DMS53 (cell line): ENCODE measurements around the gene SPRR2A.
A peak's percentile ranks its signal among the peaks of the same experiment; 100 is the strongest.
"Not testable (repeated sequence)": the region's sequence is repeated elsewhere in the genome, so short reads cannot be mapped to it uniquely, and the experiment has no call there.

Experiments used
- DNase-seq: peaks from one replicate; lab custom pipeline; 2025; lab: John Stamatoyannopoulos, UW

The SPRR2A gene

GRCh38 chr1:153024413-153024812 lies 32.9 kb downstream of the SPRR2A start:
- DNase-seq: no peak

GRCh38 chr1:153023109-153023508 lies 34.2 kb downstream of the SPRR2A start:
- DNase-seq: no peak

GRCh38 chr1:153022340-153022739 lies 35.0 kb downstream of the SPRR2A start:
- DNase-seq: not testable (repeated sequence)

- not testable (repeated sequence) for DNase-seq
These were observed 35.5 kb downstream of the SPRR2A start for GRCh38 chr1:153021829-153022228.

GRCh38 chr1:153011235-153011758 lies 46.0 kb downstream of the SPRR2A start:
- DNase-seq: peak; percentile 6
